H9 (cell line): ENCODE measurements around the gene AFF1. TPM values are rescaled to one million over a fixed set of nuclear protein-coding genes. Genes with fewer than 3 reads are reported as not detected.

Experiments
- DNase-seq: peaks from one replicate; pipeline ENCODE4 v3.0.0-alpha.2; 2017
- H2AFZ ChIP-seq: one replicate; pipeline ENCODE4 v1.6.1; 2013; ENCODE audit warnings: mild to moderate bottlenecking, low read length, control low read depth, moderate library complexity
- H2AK5ac ChIP-seq: 2 replicates; pipeline ENCODE4 v1.6.1; 2013; ENCODE audit warnings: low read length, control low read depth, mixed read lengths; ENCODE audit not compliant: insufficient read length
- H2BK120ac ChIP-seq: one replicate; pipeline ENCODE4 v1.6.1; 2013; ENCODE audit warnings: low read depth, mild to moderate bottlenecking, low read length, control low read depth, inconsistent platforms; ENCODE audit not compliant: poor library complexity, severe bottlenecking
- H2BK12ac ChIP-seq: 2 replicates; pipeline ENCODE4 v1.6.1; 2013; ENCODE audit warnings: low read length, control low read depth, mixed read lengths, low read depth; ENCODE audit not compliant: insufficient read length
- H2BK15ac ChIP-seq: 2 replicates; pipeline ENCODE4 v1.6.1; 2013; ENCODE audit warnings: low read depth, low read length, control low read depth
- H2BK20ac ChIP-seq: one replicate; pipeline ENCODE4 v1.6.1; 2013; ENCODE audit warnings: low read depth, mild to moderate bottlenecking, low read length, control low read depth, inconsistent platforms; ENCODE audit not compliant: poor library complexity, severe bottlenecking
- H2BK5ac ChIP-seq: 2 replicates; pipeline ENCODE4 v1.6.1; 2013; ENCODE audit warnings: low read length, control low read depth, mixed read lengths; ENCODE audit not compliant: insufficient read length
- H3K14ac ChIP-seq: 2 replicates; pipeline ENCODE4 v1.6.1; 2013; ENCODE audit warnings: low read length, control low read depth; ENCODE audit not compliant: insufficient read depth
- H3K18ac ChIP-seq: 2 replicates; pipeline ENCODE4 v1.6.1; 2013; ENCODE audit warnings: low read depth, mild to moderate bottlenecking, mixed read lengths, low read length, control low read depth; ENCODE audit not compliant: insufficient read length
- H3K23ac ChIP-seq: 2 replicates; pipeline ENCODE4 v1.6.1; 2013; ENCODE audit warnings: low read length, control low read depth, mixed read lengths, low read depth; ENCODE audit not compliant: insufficient read length
- H3K23me2 ChIP-seq: 2 replicates; pipeline ENCODE4 v1.6.1; 2013; ENCODE audit warnings: low read depth, mild to moderate bottlenecking, mixed read lengths, low read length, control low read depth; ENCODE audit not compliant: insufficient read length, poor library complexity, severe bottlenecking
- H3K27ac ChIP-seq: 2 replicates; pipeline ENCODE4 v1.5.1; 2013; ENCODE audit warnings: low read length, control low read depth, mixed read lengths, low read depth; ENCODE audit not compliant: insufficient read length
- H3K27me3 ChIP-seq: 2 replicates; pipeline ENCODE4 v1.6.1; 2013; ENCODE audit warnings: low read length, control low read depth, inconsistent platforms; ENCODE audit not compliant: insufficient read depth
- H3K4ac ChIP-seq: 2 replicates; pipeline ENCODE4 v1.6.1; 2013; ENCODE audit warnings: low read depth, mild to moderate bottlenecking, control low read depth, inconsistent platforms, low read length, moderate library complexity
- H3K4me1 ChIP-seq: 2 replicates; pipeline ENCODE4 v1.6.1; 2013; ENCODE audit warnings: low read length, control low read depth, inconsistent platforms; ENCODE audit not compliant: insufficient read depth
- H3K4me2 ChIP-seq: 2 replicates; pipeline ENCODE4 v1.6.1; 2013; ENCODE audit warnings: low read length, control low read depth, mixed read lengths; ENCODE audit not compliant: insufficient read length, insufficient read depth
- H3K56ac ChIP-seq: 2 replicates; pipeline ENCODE4 v1.6.1; 2013; ENCODE audit warnings: low read depth, mild to moderate bottlenecking, mixed read lengths, low read length, control low read depth; ENCODE audit not compliant: insufficient read length
- H3K79me1 ChIP-seq: 2 replicates; pipeline ENCODE4 v1.6.1; 2013; ENCODE audit warnings: low read depth, mild to moderate bottlenecking, moderate library complexity, low read length, control low read depth, inconsistent platforms; ENCODE audit not compliant: insufficient read depth, poor library complexity, severe bottlenecking
- H3K79me2 ChIP-seq: 2 replicates; pipeline ENCODE4 v1.6.1; 2013; ENCODE audit warnings: low read length, control low read depth, inconsistent platforms; ENCODE audit not compliant: insufficient read depth
- H3K9ac ChIP-seq: 2 replicates; pipeline ENCODE4 v1.6.1; 2013; ENCODE audit warnings: low read length, control low read depth, mixed read lengths; ENCODE audit not compliant: insufficient read length; ENCODE audit errors: extremely low read depth
- H3K9me3 ChIP-seq: one replicate; pipeline ENCODE4 v1.6.1; 2013; ENCODE audit warnings: low read depth, low read length, inconsistent platforms; ENCODE audit not compliant: control insufficient read depth
- H3T11ph ChIP-seq: one replicate; pipeline ENCODE4 v1.6.1; 2013; ENCODE audit warnings: mild to moderate bottlenecking, low read length, control low read depth, inconsistent platforms
- H4K20me1 ChIP-seq: one replicate; pipeline ENCODE4 v1.6.1; 2013; ENCODE audit not compliant: control insufficient read depth, insufficient read length, insufficient read depth
- H4K5ac ChIP-seq: 2 replicates; pipeline ENCODE4 v1.6.1; 2013; ENCODE audit warnings: low read depth, mild to moderate bottlenecking, mixed read lengths, low read length, control low read depth; ENCODE audit not compliant: insufficient read length
- H4K8ac ChIP-seq: replicated peaks from 2 replicates; pipeline ENCODE4 v1.6.1; 2013; ENCODE audit warnings: low read length, control low read depth, mixed read lengths, low read depth; ENCODE audit not compliant: insufficient read length
- H4K91ac ChIP-seq: 2 replicates; pipeline ENCODE4 v1.6.1; 2013; ENCODE audit warnings: low read depth, mild to moderate bottlenecking, moderate library complexity, mixed read lengths, low read length, control low read depth; ENCODE audit not compliant: insufficient read length
- H3K27ac Mint-ChIP-seq, 3 experiments: 2 replicates in 2 of 3; 3 replicates in 1 of 3; pipeline ENCODE4 v1.8.0; 2020 to 2021; ENCODE audit warnings: mixed read lengths in 3 of 3, mild to moderate bottlenecking in 1 of 3, moderate library complexity in 1 of 3
- H3K27me3 Mint-ChIP-seq: 2 replicates; pipeline ENCODE4 v1.8.0; 2021; ENCODE audit warnings: low read depth, mild to moderate bottlenecking, moderate library complexity, mixed read lengths
- H3K36me3 Mint-ChIP-seq, 3 experiments: 2 replicates in 2 of 3; 3 replicates in 1 of 3; pipeline ENCODE4 v1.8.0; 2020 to 2021; ENCODE audit warnings: low read depth in 3 of 3, mixed read lengths in 3 of 3; ENCODE audit not compliant: insufficient read depth in 1 of 3
- H3K4me1 Mint-ChIP-seq, 2 experiments: 2 replicates each; pipeline ENCODE4 v1.8.0; 2020; ENCODE audit warnings: mixed read lengths in 2 of 2
- H3K4me3 Mint-ChIP-seq, 2 experiments: 2 replicates in 1 of 2; 3 replicates in 1 of 2; pipeline ENCODE4 v1.8.0; 2020 to 2021; ENCODE audit warnings: mild to moderate bottlenecking in 2 of 2, mixed read lengths in 2 of 2, moderate library complexity in 1 of 2
- H3K9me3 Mint-ChIP-seq, 2 experiments: 2 replicates in 1 of 2; 3 replicates in 1 of 2; pipeline ENCODE4 v1.8.0; 2020; ENCODE audit warnings: mild to moderate bottlenecking in 2 of 2, mixed read lengths in 2 of 2, moderate library complexity in 1 of 2
- CTCF ChIP-seq: fragments of 200-600 bp; sonication (generic); conservative IDR thresholded peaks from 3 replicates; pipeline ENCODE4 v1.8.0; 2021; ENCODE audit warnings: antibody characterized with exemption, mild to moderate bottlenecking
- WGBS: extraction: QIAGEN DNeasy Blood & Tissue Kit; methylation state at CpG from one replicate; pipeline ENCODE4 v1.1.7; 2013; ENCODE audit warnings: missing lambda C conversion rate, low lambda C conversion rate, mixed read lengths; ENCODE audit not compliant: insufficient read length; ENCODE audit errors: extremely low coverage; 5-methylcytosine and 5-hydroxymethylcytosine counted together
- total RNA-seq: library from RNA; stranded (reverse); gene quantifications from 2 replicates; pipeline ENCODE4 v1.2.1, GENCODE V29; 2021

The AFF1 gene
- total RNA-seq, 1 experiment from 2014 or later = 74.5 TPM

DNA sequence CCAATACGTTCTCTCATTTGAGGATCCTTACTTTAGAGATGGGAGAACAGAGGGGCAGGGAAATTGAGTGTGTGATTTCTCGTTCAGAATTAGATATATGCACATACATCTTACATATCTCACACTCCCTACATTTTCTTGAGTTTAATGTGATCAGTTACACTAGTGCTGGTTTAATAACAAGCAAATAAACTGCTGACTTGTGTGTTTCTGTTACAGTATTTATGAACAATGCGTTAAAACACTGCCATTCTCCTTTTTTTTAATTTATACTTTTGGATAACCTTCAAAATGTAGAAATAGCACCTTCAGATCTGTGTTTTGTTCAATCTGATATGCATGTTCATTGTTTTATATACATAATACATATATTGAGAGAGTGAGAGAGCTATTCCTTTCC lies 155.5 kb downstream of the AFF1 start:
- Histone ChIP-seq H2BK120ac (no peak overlapping the region), H4K8ac (no peak overlapping the region), H4K20me1 (no peaks in the 10 kb centered on the region), H2BK20ac (no peak overlapping the region), H3K27ac (no peak overlapping the region), H2BK12ac (no peak overlapping the region), H3K56ac (no peak overlapping the region), H3K4me1 (peaks cover 2% of the 10 kb centered on the region; the same call in 1 of the 2 replicates), H3K14ac (no peak overlapping the region), H3K9ac (no peak overlapping the region), H4K91ac (no peak overlapping the region), H2BK5ac (no peak overlapping the region), H3K27me3 (no peaks in the 10 kb centered on the region), H3T11ph (no peak overlapping the region), H2AK5ac (no peak overlapping the region), H3K79me2 (no peaks in the 10 kb centered on the region; the same call in none of the 2 replicates), H2BK15ac (no peak overlapping the region), H3K79me1 (peaks cover 5% of the 10 kb centered on the region), H2AFZ (no peak overlapping the region), H3K4me2 (no peak overlapping the region), H3K9me3 (no peaks in the 10 kb centered on the region), H3K23me2 (no peaks in the 10 kb centered on the region), H3K4ac (no peak overlapping the region), H3K18ac (no peak overlapping the region), H4K5ac (no peak overlapping the region), H3K23ac (no peak overlapping the region)
- no CpG with 5 or more reads among the region's 3 CpGs for WGBS
- no peak overlapping the region for H3K27ac Mint-ChIP-seq
- peaks cover 14 to 20% of the 10 kb centered on the region in 2 experiments for H3K4me1 Mint-ChIP-seq
- no peak overlapping the region for H3K4me3 Mint-ChIP-seq
- no peaks in the 10 kb centered on the region for H3K27me3 Mint-ChIP-seq
- no peaks in the 10 kb centered on the region for H3K9me3 Mint-ChIP-seq
- no peak for TF ChIP-seq CTCF
- peaks cover 3 to 30% (median 17%) of the 10 kb centered on the region in 3 experiments; a peak in 5 of 7 replicates for H3K36me3 Mint-ChIP-seq
- DNase-seq = no peak
